ENCODE measurements around the gene TMEM60.

DNA sequence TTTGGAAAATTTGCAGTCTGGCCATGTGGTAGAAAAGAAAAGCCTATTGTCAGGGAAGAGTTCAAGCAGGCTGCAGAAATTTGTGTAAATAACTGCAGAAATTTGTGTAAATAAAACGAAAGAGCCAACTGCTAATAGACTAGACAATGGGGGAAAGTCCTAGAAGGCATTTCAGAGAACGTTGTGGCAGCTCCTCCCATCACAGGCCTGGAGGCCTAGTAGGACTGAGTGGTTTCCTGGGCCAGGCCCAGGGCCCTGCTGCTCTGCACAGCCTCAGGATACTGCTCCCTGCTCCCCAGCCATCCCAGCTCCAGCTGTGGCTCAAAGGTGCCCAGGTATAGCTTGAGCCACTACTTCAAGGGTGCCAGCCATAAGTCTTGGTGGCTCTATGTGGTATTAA lies 51.1 kb downstream of the TMEM60 start:
- no peak for TF ChIP-seq POLR2AphosphoS5 (IDR thresholded peaks at IDR 0.05)
- TF ChIP-seq, protein P1, sequence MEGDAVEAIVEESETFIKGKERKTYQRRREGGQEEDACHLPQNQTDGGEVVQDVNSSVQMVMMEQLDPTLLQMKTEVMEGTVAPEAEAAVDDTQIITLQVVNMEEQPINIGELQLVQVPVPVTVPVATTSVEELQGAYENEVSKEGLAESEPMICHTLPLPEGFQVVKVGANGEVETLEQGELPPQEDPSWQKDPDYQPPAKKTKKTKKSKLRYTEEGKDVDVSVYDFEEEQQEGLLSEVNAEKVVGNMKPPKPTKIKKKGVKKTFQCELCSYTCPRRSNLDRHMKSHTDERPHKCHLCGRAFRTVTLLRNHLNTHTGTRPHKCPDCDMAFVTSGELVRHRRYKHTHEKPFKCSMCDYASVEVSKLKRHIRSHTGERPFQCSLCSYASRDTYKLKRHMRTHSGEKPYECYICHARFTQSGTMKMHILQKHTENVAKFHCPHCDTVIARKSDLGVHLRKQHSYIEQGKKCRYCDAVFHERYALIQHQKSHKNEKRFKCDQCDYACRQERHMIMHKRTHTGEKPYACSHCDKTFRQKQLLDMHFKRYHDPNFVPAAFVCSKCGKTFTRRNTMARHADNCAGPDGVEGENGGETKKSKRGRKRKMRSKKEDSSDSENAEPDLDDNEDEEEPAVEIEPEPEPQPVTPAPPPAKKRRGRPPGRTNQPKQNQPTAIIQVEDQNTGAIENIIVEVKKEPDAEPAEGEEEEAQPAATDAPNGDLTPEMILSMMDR (IDR thresholded peaks at IDR 0.05 in 8 of 11, conservative IDR thresholded peaks at IDR 0.05 in 3 of 11) = no peak
- TF ChIP-seq POLR2A (IDR thresholded peaks at IDR 0.05) = no peak
